ENCODE results near the gene CREG1. TPM values are rescaled to one million over a fixed set of nuclear protein-coding genes. Genes with fewer than 3 reads are reported as not detected.
"Not testable (repeated sequence)": the region's sequence is repeated elsewhere in the genome, so short reads cannot be mapped to it uniquely, and the experiment has no call there.

Gene CREG1
- total and polyA plus RNA-seq, 7 donors, result 48.0 to 180 (median 139) TPM

DNA sequence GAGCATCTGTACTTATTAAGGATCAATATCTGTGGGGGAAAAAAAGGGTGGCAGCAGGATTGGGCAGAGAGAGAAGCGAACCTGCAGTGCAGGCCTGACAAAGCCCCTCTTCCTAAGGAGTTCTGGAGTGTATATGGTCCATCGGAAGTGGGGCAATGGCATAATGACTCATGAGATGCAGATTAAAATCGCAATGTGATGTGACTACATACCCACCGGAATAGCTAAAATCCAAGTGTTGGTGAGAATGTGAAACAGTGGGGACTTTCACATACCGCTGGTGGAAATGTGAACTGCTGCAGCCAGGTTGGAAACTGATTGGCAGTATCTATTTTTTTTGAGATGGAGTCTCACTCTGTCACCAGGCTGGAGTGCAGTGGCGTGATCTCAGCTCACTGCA is 8.2 kb upstream of the CREG1 start:
- intact Hi-C loops (cut with DNase I), result no loop called here
- Histone ChIP-seq H3K4me3 (no peak overlapping the region), H3K36me3 (no peaks in the 10 kb centered on the region), H3K27ac (no peak overlapping the region), H3K27me3 (no peaks in the 10 kb centered on the region), H3K4me1 (no peaks in the 10 kb centered on the region), H3K9me3 (no peaks in the 10 kb centered on the region)
- no peak for TF ChIP-seq CTCF (IDR thresholded peaks at IDR 0.05)
- TF ChIP-seq POLR2A (IDR thresholded peaks at IDR 0.05), result no peak
- TF ChIP-seq EP300 (IDR thresholded peaks at IDR 0.05), result no peak
- no peak for TF ChIP-seq POLR2AphosphoS5 (IDR thresholded peaks at IDR 0.05)
- no peak for DNase-seq
- WGBS, 2 donors, result 88 to 97% methylated on average over 6 of the region's 6 CpGs

GRCh38 chr1:167555971-167556714 is 2.6 kb upstream of the CREG1 start:
- peak; percentile 85 for DNase-seq
- TF ChIP-seq CTCF (IDR thresholded peaks at IDR 0.05), result peak; percentile 73 to 83 (median 80)
- no peak for TF ChIP-seq POLR2A (IDR thresholded peaks at IDR 0.05)
- no peaks in the 10 kb centered on the region for H3K27me3 ChIP-seq
- peaks cover 0 to 32% (median 29%) of the 10 kb centered on the region in 4 donors for H3K4me1 ChIP-seq
- WGBS, 2 donors, result 4 to 10% methylated on average over 5 of the region's 5 CpGs
- H3K27ac ChIP-seq, result no peak overlapping the region
- no peaks in the 10 kb centered on the region for H3K9me3 ChIP-seq
- no peaks in the 10 kb centered on the region for H3K36me3 ChIP-seq
- intact Hi-C loops (cut with DNase I), result loop anchor here (5.0 to 10.0 kb wide), 2 partner anchors 131 to 681 kb away; partner anchors contain the start of gene TADA1
- no peak overlapping the region for H3K4me3 ChIP-seq

DNA sequence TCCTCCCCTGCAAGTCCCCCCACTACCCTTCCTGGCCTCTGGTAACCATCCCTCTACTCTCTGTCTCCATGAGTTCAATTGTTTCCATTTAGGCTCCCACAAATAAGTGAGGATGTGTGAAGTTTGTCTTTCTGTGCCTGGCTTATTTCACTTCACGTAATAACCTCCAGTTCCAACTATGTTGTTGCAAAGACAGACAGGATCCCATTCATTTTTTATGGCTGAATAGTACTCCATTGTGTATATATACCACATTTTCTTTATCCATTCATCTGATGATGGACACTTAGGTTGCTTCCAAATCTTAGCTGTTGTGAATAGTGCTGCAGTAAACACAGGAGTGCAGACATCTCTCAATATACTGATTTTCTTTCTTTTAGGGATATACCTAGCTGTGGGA is 1.5 kb upstream of the CREG1 start:
- 89 to 96% methylated on average over 1 of the region's 1 CpG for WGBS, 2 donors
- H3K4me1 ChIP-seq, result peaks cover 0 to 41% (median 30%) of the 10 kb centered on the region in 4 donors
- not testable (repeated sequence) for DNase-seq, H3K27me3 ChIP-seq, H3K4me3 ChIP-seq, H3K36me3 ChIP-seq, H3K9me3 ChIP-seq, H3K27ac ChIP-seq
- intact Hi-C loops (cut with DNase I), result loop anchor here (5.0 to 10.0 kb wide), 2 partner anchors 132 to 680 kb away; partner anchors contain the start of gene TADA1

GRCh38 chr1:167554028-167554779 is 642 bp upstream of the CREG1 start:
- no peaks in the 10 kb centered on the region for H3K9me3 ChIP-seq
- peak overlapping the region; percentile 78 to 87 (median 86) for H3K27ac ChIP-seq
- WGBS, 2 donors, result 11 to 15% methylated on average over 15 of the region's 15 CpGs
- intact Hi-C loops (cut with DNase I), result loop anchor here (10.0 kb wide), 1 partner anchor 679 kb away; the partner anchor contains the start of gene TADA1
- no peak for TF ChIP-seq POLR2A (IDR thresholded peaks at IDR 0.05)
- no peak for TF ChIP-seq CTCF (IDR thresholded peaks at IDR 0.05)
- TF ChIP-seq POLR2AphosphoS5 (IDR thresholded peaks at IDR 0.05), result no peak
- TF ChIP-seq EP300 (IDR thresholded peaks at IDR 0.05), result no peak
- peaks cover 0 to 41% (median 30%) of the 10 kb centered on the region in 4 donors for H3K4me1 ChIP-seq
- no peaks in the 10 kb centered on the region for H3K27me3 ChIP-seq
- no peak for DNase-seq
- peak overlapping the region; percentile 16 to 97 (median 84) for H3K4me3 ChIP-seq
- no peaks in the 10 kb centered on the region for H3K36me3 ChIP-seq

- no peak overlapping the region for H3K4me3 ChIP-seq
- peaks cover 0 to 15% (median 5%) of the 10 kb centered on the region in 4 donors for H3K36me3 ChIP-seq
- no peak for TF ChIP-seq EP300 (IDR thresholded peaks at IDR 0.05)
- TF ChIP-seq POLR2AphosphoS5 (IDR thresholded peaks at IDR 0.05), result peak in 1 of 4 donors; percentile 12
- no peak for TF ChIP-seq CTCF (IDR thresholded peaks at IDR 0.05)
- no peaks in the 10 kb centered on the region for H3K9me3 ChIP-seq
- H3K27ac ChIP-seq, result no peak overlapping the region
- intact Hi-C loops (cut with DNase I), result loop anchor here (10.0 kb wide), 1 partner anchor 677 kb away; the partner anchor contains the start of gene TADA1
- peaks cover 0 to 41% (median 31%) of the 10 kb centered on the region in 4 donors for H3K4me1 ChIP-seq
- no peaks in the 10 kb centered on the region for H3K27me3 ChIP-seq
- DNase-seq, result no peak
- 93 to 96% methylated on average over 1 of the region's 1 CpG for WGBS, 2 donors
Observed at GRCh38 chr1:167551362-167551761, 2.2 kb downstream of the CREG1 start.

Data from sigmoid colon (tissue), 7 donors.